ENCODE results near the gene NLRP10.
A peak's percentile ranks its signal among the peaks of the same experiment; 100 is the strongest.
"Not testable (repeated sequence)": the region's sequence is repeated elsewhere in the genome, so short reads cannot be mapped to it uniquely, and the experiment has no call there.

NLRP10 gene

GRCh38 chr11:7987560-7987883 is 22.3 kb upstream of the NLRP10 start:
- Mint-ChIP-seq H3K36me3 (ENCODE audit: low read depth) (peaks cover 44% of the 10 kb centered on the region), H3K4me3 (peak overlapping the region; percentile 95), H3K4me1 (ENCODE audit: low read depth) (peaks cover 39% of the 10 kb centered on the region), H3K27me3 (peaks cover 12% of the 10 kb centered on the region), H3K27ac (peak overlapping the region; percentile 83)
- not testable (repeated sequence) for H3K9me3 Mint-ChIP-seq
- intact Hi-C loops (cut with micrococcal nuclease), result loop anchor here (2.0 to 5.0 kb wide), 2 partner anchors 95 to 890 kb away; no protein-coding TSS in a partner anchor

DNA sequence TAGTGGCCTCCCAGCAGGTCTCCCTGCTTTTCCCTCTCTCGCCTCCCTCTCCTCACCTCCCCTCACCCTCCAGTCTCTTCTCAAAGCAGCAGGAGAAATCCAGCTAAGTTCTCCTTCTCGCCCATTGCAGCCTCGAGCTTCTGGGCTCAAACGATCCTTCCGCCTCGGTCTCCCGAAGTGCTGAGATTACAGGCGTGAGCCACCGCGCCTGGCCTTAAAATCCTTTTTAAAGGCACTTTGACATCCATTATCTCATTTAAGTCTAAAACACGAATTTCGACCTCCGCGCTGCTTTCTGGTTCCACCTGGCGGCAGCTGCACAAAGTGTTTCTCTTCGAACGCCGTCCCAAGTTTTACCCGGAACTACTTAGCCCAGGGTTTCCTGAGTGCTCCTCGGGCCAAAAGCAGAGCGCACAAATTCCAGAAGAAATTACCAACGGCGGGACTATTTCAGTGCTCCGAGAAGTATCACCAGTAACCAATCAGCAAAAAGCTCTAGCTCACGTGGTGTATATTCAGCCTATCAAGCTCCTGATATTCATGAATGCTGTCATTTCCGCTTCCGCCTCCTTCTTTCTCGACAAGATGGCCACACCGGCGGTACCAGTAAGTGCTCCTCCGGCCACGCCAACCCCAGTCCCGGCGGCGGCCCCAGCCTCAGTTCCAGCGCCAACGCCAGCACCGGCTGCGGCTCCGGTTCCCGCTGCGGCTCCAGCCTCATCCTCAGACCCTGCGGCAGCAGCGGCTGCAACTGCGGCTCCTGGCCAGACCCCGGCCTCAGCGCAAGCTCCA is 21.7 kb upstream of the NLRP10 start, which contains the start of gene EIF3F:
TSS of gene EIF3F (plus strand) at position 570 of the 792 bp plus-strand sequence. CDS start at position 586, 16 bp downstream.
- intact Hi-C loops (cut with micrococcal nuclease), result loop anchor here (2.0 to 5.0 kb wide), 2 partner anchors 94 to 890 kb away; no protein-coding TSS in a partner anchor
- H3K27me3 Mint-ChIP-seq, result peaks cover 12% of the 10 kb centered on the region
- H3K27ac Mint-ChIP-seq, result peak within 1 kb of the TSS; percentile 83
- peaks cover 39% of the 10 kb centered on the region for H3K36me3 Mint-ChIP-seq (ENCODE audit: low read depth)
- peak within 1 kb of the TSS; percentile 95 for H3K4me3 Mint-ChIP-seq
- peaks cover 39% of the 10 kb centered on the region for H3K4me1 Mint-ChIP-seq (ENCODE audit: low read depth)
- no peaks in the 10 kb centered on the region for H3K9me3 Mint-ChIP-seq

DNA sequence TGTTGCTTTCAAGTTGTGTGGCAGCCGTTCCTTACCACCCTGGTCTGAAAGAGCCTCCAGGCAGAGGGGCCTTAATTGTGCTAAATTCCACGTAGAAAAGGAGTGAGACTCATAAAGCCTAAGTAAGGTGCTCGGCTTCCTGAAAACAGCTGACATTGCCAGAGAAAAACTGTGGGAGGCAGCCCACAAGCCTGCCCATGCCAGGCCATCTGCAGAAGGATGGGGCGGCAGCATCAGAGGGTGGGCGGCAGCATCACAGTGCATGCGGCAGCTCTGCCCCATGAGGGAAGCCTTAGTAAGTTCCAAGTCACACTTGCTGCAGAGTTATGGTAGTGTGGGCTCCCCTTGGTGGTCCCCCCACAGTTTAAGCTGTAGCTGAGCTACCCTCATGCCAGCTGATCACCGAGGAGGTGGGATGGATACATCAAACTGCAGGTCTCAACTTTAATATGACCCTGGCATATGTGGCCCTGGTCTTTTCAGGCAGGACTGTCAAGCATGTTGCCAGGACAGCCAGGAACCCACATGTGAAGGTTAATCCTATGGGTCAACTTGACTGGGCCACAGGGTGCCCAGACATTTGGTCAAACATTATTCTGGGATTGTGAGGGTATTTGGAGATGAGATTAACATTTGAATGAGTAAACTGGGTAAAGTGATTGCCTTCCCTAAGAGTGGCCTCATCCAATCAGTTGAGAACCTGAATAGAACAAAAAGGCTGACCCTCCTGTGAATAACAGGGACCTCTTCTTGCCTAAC is 18.8 kb upstream of the NLRP10 start:
- Mint-ChIP-seq H3K4me3 (no peak overlapping the region), H3K4me1 (ENCODE audit: low read depth) (peaks cover 20% of the 10 kb centered on the region), H3K9me3 (no peaks in the 10 kb centered on the region), H3K27me3 (peaks cover 12% of the 10 kb centered on the region), H3K27ac (no peak overlapping the region), H3K36me3 (ENCODE audit: low read depth) (peaks cover 13% of the 10 kb centered on the region)
- intact Hi-C loops (cut with micrococcal nuclease), result no loop called here

DNA sequence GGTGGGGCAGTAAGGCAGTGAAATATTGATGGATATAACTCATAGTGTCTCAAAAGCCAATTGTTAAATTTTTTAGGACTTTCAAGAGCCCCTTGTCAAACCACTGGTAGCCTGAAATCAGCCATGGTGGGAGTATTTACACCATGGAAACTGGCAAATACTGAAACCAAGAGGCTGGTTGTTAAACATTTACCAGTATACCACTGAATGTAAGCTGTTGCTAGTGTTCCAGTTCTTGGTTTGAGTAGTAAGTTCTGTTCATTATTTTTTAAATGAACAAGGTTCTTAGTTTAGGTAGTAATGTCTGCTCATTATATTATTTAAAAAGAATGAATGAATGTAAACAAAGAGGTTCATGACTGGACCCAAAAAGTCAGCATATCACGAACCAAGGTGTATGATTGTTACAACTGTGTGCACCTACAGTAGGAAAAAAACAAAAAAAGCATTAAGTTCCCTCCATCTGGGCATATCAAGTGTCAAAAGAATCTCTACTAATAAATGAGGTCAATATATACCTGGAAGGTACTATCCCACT is 17.4 kb upstream of the NLRP10 start:
- Mint-ChIP-seq H3K36me3 (ENCODE audit: low read depth) (peaks cover 4% of the 10 kb centered on the region), H3K27ac (no peak overlapping the region), H3K9me3 (no peaks in the 10 kb centered on the region), H3K27me3 (peaks cover 12% of the 10 kb centered on the region), H3K4me3 (no peak overlapping the region), H3K4me1 (ENCODE audit: low read depth) (peaks cover 8% of the 10 kb centered on the region)
- intact Hi-C loops (cut with micrococcal nuclease), result no loop called here

- no peak overlapping the region for H3K27ac Mint-ChIP-seq
- H3K27me3 Mint-ChIP-seq, result peaks cover 12% of the 10 kb centered on the region
- intact Hi-C loops (cut with micrococcal nuclease), result no loop called here
- H3K4me3 Mint-ChIP-seq, result no peak overlapping the region
- no peaks in the 10 kb centered on the region for H3K36me3 Mint-ChIP-seq (ENCODE audit: low read depth)
- peaks cover 5% of the 10 kb centered on the region for H3K4me1 Mint-ChIP-seq (ENCODE audit: low read depth)
- H3K9me3 Mint-ChIP-seq, result no peaks in the 10 kb centered on the region
These were observed 16.4 kb upstream of the NLRP10 start for GRCh38 chr11:7981619-7982157.

GRCh38 chr11:7977232-7977917 is 12.1 kb upstream of the NLRP10 start:
- H3K27ac Mint-ChIP-seq, result no peak overlapping the region
- no peaks in the 10 kb centered on the region for H3K4me1 Mint-ChIP-seq (ENCODE audit: low read depth)
- no peak overlapping the region for H3K4me3 Mint-ChIP-seq
- H3K9me3 Mint-ChIP-seq, result no peaks in the 10 kb centered on the region
- intact Hi-C loops (cut with micrococcal nuclease), result no loop called here
- H3K27me3 Mint-ChIP-seq, result peaks cover 2% of the 10 kb centered on the region
- no peaks in the 10 kb centered on the region for H3K36me3 Mint-ChIP-seq (ENCODE audit: low read depth)

- Mint-ChIP-seq H3K27me3 (peaks cover 8% of the 10 kb centered on the region), H3K4me1 (ENCODE audit: low read depth) (no peaks in the 10 kb centered on the region), H3K27ac (no peak overlapping the region), H3K9me3 (no peaks in the 10 kb centered on the region), H3K4me3 (no peak overlapping the region), H3K36me3 (ENCODE audit: low read depth) (no peaks in the 10 kb centered on the region)
- intact Hi-C loops (cut with micrococcal nuclease), result no loop called here
These were observed 9.4 kb upstream of the NLRP10 start for GRCh38 chr11:7974668-7975067.

GRCh38 chr11:7973011-7973410 is 7.8 kb upstream of the NLRP10 start:
- peaks cover 14% of the 10 kb centered on the region for H3K27me3 Mint-ChIP-seq
- no peaks in the 10 kb centered on the region for H3K36me3 Mint-ChIP-seq (ENCODE audit: low read depth)
- H3K4me3 Mint-ChIP-seq, result no peak overlapping the region
- H3K27ac Mint-ChIP-seq, result no peak overlapping the region
- no peaks in the 10 kb centered on the region for H3K9me3 Mint-ChIP-seq
- intact Hi-C loops (cut with micrococcal nuclease), result no loop called here
- no peaks in the 10 kb centered on the region for H3K4me1 Mint-ChIP-seq (ENCODE audit: low read depth)

GRCh38 chr11:7971846-7972245 is 6.6 kb upstream of the NLRP10 start:
- H3K27me3 Mint-ChIP-seq, result peaks cover 18% of the 10 kb centered on the region
- no peaks in the 10 kb centered on the region for H3K36me3 Mint-ChIP-seq (ENCODE audit: low read depth)
- no peak overlapping the region for H3K4me3 Mint-ChIP-seq
- intact Hi-C loops (cut with micrococcal nuclease), result no loop called here
- H3K9me3 Mint-ChIP-seq, result no peaks in the 10 kb centered on the region
- H3K27ac Mint-ChIP-seq, result no peak overlapping the region
- H3K4me1 Mint-ChIP-seq (ENCODE audit: low read depth), result no peaks in the 10 kb centered on the region

DNA sequence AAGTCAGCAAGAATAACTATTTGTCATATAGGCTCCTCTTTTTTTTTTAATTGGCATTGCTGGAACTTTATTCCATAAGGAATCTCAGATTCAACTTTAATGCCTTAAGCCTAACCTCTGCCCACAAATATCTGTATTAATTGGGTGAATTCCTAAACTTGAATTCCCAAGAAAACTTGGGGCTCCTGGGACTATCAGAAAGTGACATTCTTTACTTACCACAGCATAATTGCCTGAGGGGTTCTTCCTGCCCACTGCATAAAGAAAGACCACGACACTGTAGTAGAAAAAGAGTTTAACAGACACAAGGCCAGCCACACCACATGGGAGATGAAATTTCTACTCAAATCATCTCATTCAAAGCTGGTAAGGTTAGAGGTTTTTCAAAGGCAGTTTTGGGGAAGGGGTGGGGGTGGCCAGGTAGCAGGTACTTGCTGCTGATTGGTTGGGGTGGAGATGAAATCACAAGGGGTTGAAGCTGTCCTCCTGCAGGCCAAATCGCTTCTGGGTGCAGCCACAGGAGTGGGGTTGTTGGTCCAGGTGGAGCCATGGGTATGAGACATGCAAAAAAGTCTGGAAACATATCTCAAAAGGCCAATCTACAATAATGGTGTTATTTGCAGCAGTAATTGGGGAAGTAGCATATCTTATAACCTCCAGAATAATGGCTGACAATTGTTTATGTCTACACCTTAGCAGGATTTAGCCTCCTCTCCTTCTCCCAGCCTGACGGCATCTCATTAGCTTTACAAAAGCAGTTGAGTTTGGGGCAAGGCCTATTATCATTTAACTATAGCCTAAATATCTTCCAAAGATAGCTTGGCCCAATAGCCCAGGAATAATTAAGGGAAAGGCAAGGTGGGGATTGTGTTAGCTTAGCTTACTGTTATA is 4.8 kb upstream of the NLRP10 start:
- no peaks in the 10 kb centered on the region for H3K4me1 Mint-ChIP-seq (ENCODE audit: low read depth)
- H3K36me3 Mint-ChIP-seq (ENCODE audit: low read depth), result no peaks in the 10 kb centered on the region
- no peak overlapping the region for H3K4me3 Mint-ChIP-seq
- peaks cover 19% of the 10 kb centered on the region for H3K27me3 Mint-ChIP-seq
- no peak overlapping the region for H3K27ac Mint-ChIP-seq
- no peaks in the 10 kb centered on the region for H3K9me3 Mint-ChIP-seq
- intact Hi-C loops (cut with micrococcal nuclease), result no loop called here

- Mint-ChIP-seq H3K4me3 (no peak overlapping the region), H3K9me3 (no peaks in the 10 kb centered on the region), H3K27me3 (peaks cover 17% of the 10 kb centered on the region), H3K4me1 (ENCODE audit: low read depth) (no peaks in the 10 kb centered on the region), H3K36me3 (ENCODE audit: low read depth) (no peaks in the 10 kb centered on the region), H3K27ac (no peak overlapping the region)
- intact Hi-C loops (cut with micrococcal nuclease), result no loop called here
These were observed 3.4 kb upstream of the NLRP10 start for GRCh38 chr11:7968686-7969085.

DNA sequence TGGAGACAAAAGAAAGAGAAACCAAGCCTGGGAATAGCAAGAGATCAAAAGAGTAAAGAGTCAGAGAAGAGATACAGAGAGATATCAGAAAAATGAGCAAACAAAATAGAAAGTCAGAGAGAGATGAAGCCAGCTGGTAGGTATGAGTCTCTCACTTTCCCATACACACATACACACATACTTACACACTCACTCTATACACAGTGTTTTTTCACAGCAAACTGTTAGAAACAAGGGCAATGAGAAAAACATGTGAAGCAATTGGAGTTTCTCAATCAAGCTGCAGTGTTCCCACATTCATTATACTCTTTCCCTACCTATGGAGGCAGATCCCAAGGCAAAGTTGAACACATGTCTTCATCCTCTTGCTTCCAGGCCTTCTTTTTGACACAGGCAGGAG is 2.6 kb upstream of the NLRP10 start:
- H3K4me3 Mint-ChIP-seq, result no peak overlapping the region

GRCh38 chr11:7967097-7967496 is 1.9 kb upstream of the NLRP10 start:
- Mint-ChIP-seq H3K27me3 (peaks cover 17% of the 10 kb centered on the region), H3K9me3 (no peaks in the 10 kb centered on the region), H3K27ac (no peak overlapping the region), H3K36me3 (ENCODE audit: low read depth) (no peaks in the 10 kb centered on the region), H3K4me1 (ENCODE audit: low read depth) (no peaks in the 10 kb centered on the region), H3K4me3 (no peak overlapping the region)
- intact Hi-C loops (cut with micrococcal nuclease), result no loop called here

More for the DNA sequence above, 2.6 kb upstream of the NLRP10 start:
- Mint-ChIP-seq H3K9me3 (no peaks in the 10 kb centered on the region), H3K36me3 (ENCODE audit: low read depth) (no peaks in the 10 kb centered on the region), H3K4me1 (ENCODE audit: low read depth) (no peaks in the 10 kb centered on the region), H3K27me3 (peaks cover 17% of the 10 kb centered on the region), H3K27ac (no peak overlapping the region)
- intact Hi-C loops (cut with micrococcal nuclease), result no loop called here
